ENCODE data around the gene MYCBP2. TPM values are rescaled to one million over a fixed set of nuclear protein-coding genes. Genes with fewer than 3 reads are reported as not detected.

The MYCBP2 gene
- total RNA-seq, 1 experiment from 2014 or later, result 51.8 TPM

DNA sequence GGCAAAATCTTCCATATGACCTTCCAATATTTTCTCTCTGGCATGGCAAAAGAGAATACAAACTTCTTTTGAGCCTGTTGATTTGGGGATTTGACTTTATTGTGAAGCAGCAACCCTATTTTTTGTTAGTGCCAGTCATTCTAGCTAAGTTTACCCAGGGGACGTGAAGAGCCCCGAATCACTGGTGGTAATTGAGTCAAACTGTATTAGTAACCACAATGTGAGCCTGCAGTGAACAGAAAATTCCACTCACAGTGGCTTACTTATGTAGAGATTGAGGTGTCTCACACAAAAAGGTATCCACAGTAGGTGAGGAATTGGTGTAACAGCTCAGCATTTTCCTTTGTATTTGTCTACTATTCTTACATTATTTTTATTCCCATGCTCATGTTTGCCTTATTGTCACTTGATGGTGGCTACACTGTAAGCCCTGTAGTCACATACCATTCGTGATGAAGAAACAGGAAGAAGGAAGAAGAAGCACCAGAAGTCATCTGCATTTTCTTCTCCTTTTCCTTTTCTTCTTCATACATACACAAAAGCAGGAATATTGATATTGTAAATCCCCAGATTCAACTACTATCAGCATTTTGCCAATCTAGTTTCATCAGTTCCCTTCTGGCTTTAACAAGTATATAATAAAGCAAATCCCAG lies 33.3 kb upstream of the MYCBP2 start:
- Mint-ChIP-seq H3K4me1 (ENCODE audit: insufficient read depth, unreplicated experiment) (no peaks in the 10 kb centered on the region), H3K4me3 (ENCODE audit: unreplicated experiment) (no peak overlapping the region), H3K9me3 (ENCODE audit: unreplicated experiment) (no peaks in the 10 kb centered on the region), H3K27me3 (ENCODE audit: insufficient read depth, unreplicated experiment) (peaks cover 73% of the 10 kb centered on the region), H3K36me3 (ENCODE audit: insufficient read depth, unreplicated experiment) (no peaks in the 10 kb centered on the region), H3K27ac (ENCODE audit: low read depth, unreplicated experiment) (no peak overlapping the region)
- no TSS peak for BruUV-seq (replicated peaks)
- TF ChIP-seq, protein P1, sequence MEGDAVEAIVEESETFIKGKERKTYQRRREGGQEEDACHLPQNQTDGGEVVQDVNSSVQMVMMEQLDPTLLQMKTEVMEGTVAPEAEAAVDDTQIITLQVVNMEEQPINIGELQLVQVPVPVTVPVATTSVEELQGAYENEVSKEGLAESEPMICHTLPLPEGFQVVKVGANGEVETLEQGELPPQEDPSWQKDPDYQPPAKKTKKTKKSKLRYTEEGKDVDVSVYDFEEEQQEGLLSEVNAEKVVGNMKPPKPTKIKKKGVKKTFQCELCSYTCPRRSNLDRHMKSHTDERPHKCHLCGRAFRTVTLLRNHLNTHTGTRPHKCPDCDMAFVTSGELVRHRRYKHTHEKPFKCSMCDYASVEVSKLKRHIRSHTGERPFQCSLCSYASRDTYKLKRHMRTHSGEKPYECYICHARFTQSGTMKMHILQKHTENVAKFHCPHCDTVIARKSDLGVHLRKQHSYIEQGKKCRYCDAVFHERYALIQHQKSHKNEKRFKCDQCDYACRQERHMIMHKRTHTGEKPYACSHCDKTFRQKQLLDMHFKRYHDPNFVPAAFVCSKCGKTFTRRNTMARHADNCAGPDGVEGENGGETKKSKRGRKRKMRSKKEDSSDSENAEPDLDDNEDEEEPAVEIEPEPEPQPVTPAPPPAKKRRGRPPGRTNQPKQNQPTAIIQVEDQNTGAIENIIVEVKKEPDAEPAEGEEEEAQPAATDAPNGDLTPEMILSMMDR (IDR thresholded peaks at IDR 0.05; ENCODE audit: unreplicated experiment), result no peak
- ChIA-PET CTCF (no interaction called here), POLR2A (no interaction called here)
- intact Hi-C loops (cut with micrococcal nuclease), result no loop called here
- no peak for DNase-seq (ENCODE audit: unreplicated experiment)

DNA sequence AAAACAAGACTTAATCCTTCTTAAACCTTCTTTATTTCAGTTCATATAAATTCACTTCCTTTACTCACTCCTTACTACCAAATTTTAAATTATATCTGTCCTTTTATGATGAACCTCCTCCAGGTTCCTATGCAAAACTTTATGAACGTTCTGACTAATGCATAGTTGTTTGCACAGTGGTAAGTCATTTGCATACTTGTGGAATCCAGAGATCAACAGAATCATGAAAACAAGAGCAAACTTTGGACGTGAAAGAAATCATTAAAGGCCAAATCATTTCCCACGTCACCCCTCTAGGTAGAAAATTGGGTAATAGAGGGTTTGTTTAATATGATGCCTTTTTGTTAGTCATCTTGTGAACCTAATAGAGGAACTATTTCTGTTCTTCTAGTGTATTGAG lies 32.3 kb upstream of the MYCBP2 start:
- Mint-ChIP-seq H3K9me3 (ENCODE audit: unreplicated experiment) (no peaks in the 10 kb centered on the region), H3K27ac (ENCODE audit: low read depth, unreplicated experiment) (no peak overlapping the region), H3K4me3 (ENCODE audit: unreplicated experiment) (no peak overlapping the region), H3K36me3 (ENCODE audit: insufficient read depth, unreplicated experiment) (no peaks in the 10 kb centered on the region), H3K27me3 (ENCODE audit: insufficient read depth, unreplicated experiment) (peaks cover 73% of the 10 kb centered on the region), H3K4me1 (ENCODE audit: insufficient read depth, unreplicated experiment) (no peaks in the 10 kb centered on the region)
- no TSS peak for BruUV-seq (replicated peaks)
- intact Hi-C loops (cut with micrococcal nuclease), result no loop called here
- DNase-seq (ENCODE audit: unreplicated experiment), result no peak
- CTCF ChIA-PET, result no interaction called here
- POLR2A ChIA-PET, result no interaction called here
- TF ChIP-seq, protein P1 (IDR thresholded peaks at IDR 0.05; ENCODE audit: unreplicated experiment), result no peak

DNA sequence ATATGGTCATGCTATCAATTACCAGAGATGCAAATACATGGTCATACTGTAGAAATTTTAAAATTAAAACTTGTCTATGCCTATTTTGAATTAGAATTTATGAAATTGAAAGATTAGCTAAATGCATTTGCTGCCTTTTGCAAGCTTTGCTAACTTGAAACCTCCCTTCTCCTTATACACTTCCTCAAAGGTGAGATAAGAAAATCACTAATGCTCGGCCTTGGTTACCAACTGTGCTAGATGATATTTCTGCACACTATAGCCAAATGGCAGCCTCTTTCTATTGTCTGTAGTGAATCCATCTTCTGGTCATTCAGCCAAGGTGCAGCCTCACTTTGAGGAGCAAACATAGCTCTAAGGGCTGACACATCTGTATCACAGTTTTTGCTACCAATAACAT lies 31.1 kb upstream of the MYCBP2 start:
- H3K36me3 Mint-ChIP-seq (ENCODE audit: insufficient read depth, unreplicated experiment), result no peaks in the 10 kb centered on the region
- peaks cover 73% of the 10 kb centered on the region for H3K27me3 Mint-ChIP-seq (ENCODE audit: insufficient read depth, unreplicated experiment)
- intact Hi-C loops (cut with micrococcal nuclease), result no loop called here
- BruUV-seq (replicated peaks), result no TSS peak
- DNase-seq (ENCODE audit: unreplicated experiment), result no peak
- CTCF ChIA-PET, result no interaction called here
- no peak overlapping the region for H3K27ac Mint-ChIP-seq (ENCODE audit: low read depth, unreplicated experiment)
- POLR2A ChIA-PET, result interaction anchor here (0.7 kb wide), 1 partner anchor 28 kb away, joined by 3 read pairs; no protein-coding TSS in a partner anchor
- TF ChIP-seq, protein P1 (IDR thresholded peaks at IDR 0.05; ENCODE audit: unreplicated experiment), result no peak
- no peak overlapping the region for H3K4me3 Mint-ChIP-seq (ENCODE audit: unreplicated experiment)
- no peaks in the 10 kb centered on the region for H3K4me1 Mint-ChIP-seq (ENCODE audit: insufficient read depth, unreplicated experiment)
- no peaks in the 10 kb centered on the region for H3K9me3 Mint-ChIP-seq (ENCODE audit: unreplicated experiment)

DNA sequence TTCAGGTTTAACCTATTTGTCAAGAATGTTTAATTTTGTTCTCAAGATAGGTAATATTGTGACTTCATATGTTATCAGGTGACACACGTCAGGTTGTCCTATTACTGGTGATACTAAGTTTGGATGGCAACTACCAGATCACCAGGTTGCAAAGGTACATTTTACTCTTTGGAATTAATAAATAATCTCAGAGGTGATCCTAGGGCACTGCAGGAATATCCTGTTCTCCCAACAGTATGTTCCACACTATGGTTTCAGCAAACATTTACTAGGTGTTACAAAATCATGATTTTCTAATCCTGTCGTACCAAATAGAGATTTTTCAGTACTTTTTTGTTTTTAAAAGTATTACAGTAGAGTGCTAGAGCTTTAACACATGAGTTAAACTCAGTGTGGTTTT lies 29.3 kb upstream of the MYCBP2 start:
- H3K4me1 Mint-ChIP-seq (ENCODE audit: insufficient read depth, unreplicated experiment), result no peaks in the 10 kb centered on the region
- H3K27ac Mint-ChIP-seq (ENCODE audit: low read depth, unreplicated experiment), result no peak overlapping the region
- POLR2A ChIA-PET, result no interaction called here
- CTCF ChIA-PET, result no interaction called here
- DNase-seq (ENCODE audit: unreplicated experiment), result no peak
- H3K9me3 Mint-ChIP-seq (ENCODE audit: unreplicated experiment), result no peaks in the 10 kb centered on the region
- TF ChIP-seq, protein P1 (IDR thresholded peaks at IDR 0.05; ENCODE audit: unreplicated experiment), result no peak
- no peaks in the 10 kb centered on the region for H3K36me3 Mint-ChIP-seq (ENCODE audit: insufficient read depth, unreplicated experiment)
- peaks cover 78% of the 10 kb centered on the region for H3K27me3 Mint-ChIP-seq (ENCODE audit: insufficient read depth, unreplicated experiment)
- H3K4me3 Mint-ChIP-seq (ENCODE audit: unreplicated experiment), result no peak overlapping the region
- no TSS peak for BruUV-seq (replicated peaks)
- intact Hi-C loops (cut with micrococcal nuclease), result no loop called here

Data from MCF 10A (cell line).